Measurements from ENCODE around the gene SMAD5.

The SMAD5 gene

GRCh38 chr5:136094913-136095641, 37.6 kb upstream of the SMAD5 start:
- Histone ChIP-seq H4K8ac (ENCODE audit: low read length) (no peak overlapping the region), H3K4me1 (ENCODE audit: control insufficient read depth, insufficient read depth, low read depth, low read length) (no peaks in the 10 kb centered on the region), H3K36me3 (ENCODE audit: control insufficient read depth in 1 of 2, insufficient read depth in 2 of 2, low read depth in 1 of 2, low read length in 2 of 2) (no peaks in the 10 kb centered on the region), H3K9me3 (ENCODE audit: control insufficient read depth, low read length) (no peaks in the 10 kb centered on the region), H3K23ac (ENCODE audit: low read length in 2 of 2) (no peak overlapping the region), H2BK5ac (ENCODE audit: low read depth, low read length, poor library complexity, severe bottlenecking) (no peak overlapping the region), H2AK5ac (ENCODE audit: low read length, severe bottlenecking) (no peak overlapping the region), H3K27me3 (ENCODE audit: control insufficient read depth in 1 of 2, insufficient read depth in 1 of 2, low read length in 2 of 2) (peaks cover 13 to 29% of the 10 kb centered on the region in 2 experiments), H3K18ac (ENCODE audit: low read depth in 1 of 2, low read length in 2 of 2) (no peak overlapping the region), H4K91ac (ENCODE audit: low read length) (no peak overlapping the region), H3K14ac (ENCODE audit: low read length in 2 of 2) (no peak overlapping the region), H3K4me2 (ENCODE audit: low read length, poor library complexity, severe bottlenecking) (no peak overlapping the region), H2BK120ac (ENCODE audit: low read depth, low read length) (no peak overlapping the region), H2BK15ac (ENCODE audit: low read depth, poor library complexity, severe bottlenecking) (no peak overlapping the region), H2BK12ac (ENCODE audit: low read length in 2 of 2) (no peak overlapping the region), H2AFZ (ENCODE audit: low read depth, low read length) (no peak overlapping the region), H3K4ac (ENCODE audit: low read depth in 1 of 2, low read length in 2 of 2) (no peak overlapping the region), H3K27ac (ENCODE audit: low read length, poor library complexity, severe bottlenecking) (no peak overlapping the region), H3K4me3 (ENCODE audit: insufficient read depth in 1 of 2, low read depth in 1 of 2, low read length in 2 of 2) (no peak overlapping the region), H3K79me1 (replicated peaks; ENCODE audit: low read length, poor library complexity, severe bottlenecking) (no peaks in the 10 kb centered on the region), H3K9ac (ENCODE audit: low read length) (no peak overlapping the region)
- WGBS: 89% methylated on average over 8 of the region's 8 CpGs
- DNase-seq: no peak

DNA sequence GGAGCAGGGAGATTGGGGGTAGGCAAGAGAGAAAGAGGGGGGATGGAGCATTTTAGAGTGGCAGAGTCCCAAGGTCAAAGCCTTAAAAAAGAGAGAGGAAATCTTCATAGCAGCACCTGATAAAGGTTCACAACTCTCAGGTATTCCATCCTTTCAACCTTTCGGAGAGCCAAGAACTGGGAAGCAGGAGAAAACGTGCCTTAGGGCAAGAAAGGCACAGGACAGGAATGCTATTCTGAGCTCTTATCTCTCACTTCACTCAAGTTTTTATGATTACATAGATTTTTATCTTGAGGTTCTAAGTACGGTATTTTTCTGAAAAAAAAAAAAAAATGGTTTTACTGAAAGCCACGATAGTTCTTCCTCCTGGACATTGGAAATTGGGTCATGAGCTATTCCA, 34.5 kb upstream of the SMAD5 start:
- Histone ChIP-seq H3K4ac (ENCODE audit: low read depth in 1 of 2, low read length in 2 of 2) (no peak overlapping the region), H2BK5ac (ENCODE audit: low read depth, low read length, poor library complexity, severe bottlenecking) (no peak overlapping the region), H3K14ac (ENCODE audit: low read length in 2 of 2) (no peak overlapping the region), H3K9ac (ENCODE audit: low read length) (no peak overlapping the region), H3K36me3 (ENCODE audit: control insufficient read depth in 1 of 2, insufficient read depth in 2 of 2, low read depth in 1 of 2, low read length in 2 of 2) (no peaks in the 10 kb centered on the region), H3K4me2 (ENCODE audit: low read length, poor library complexity, severe bottlenecking) (no peak overlapping the region), H4K8ac (ENCODE audit: low read length) (no peak overlapping the region), H3K4me3 (ENCODE audit: insufficient read depth in 1 of 2, low read depth in 1 of 2, low read length in 2 of 2) (no peak overlapping the region), H2BK12ac (ENCODE audit: low read length in 2 of 2) (no peak overlapping the region), H3K9me3 (ENCODE audit: control insufficient read depth, low read length) (no peaks in the 10 kb centered on the region), H2BK15ac (ENCODE audit: low read depth, poor library complexity, severe bottlenecking) (no peak overlapping the region), H4K91ac (ENCODE audit: low read length) (no peak overlapping the region), H3K23ac (ENCODE audit: low read length in 2 of 2) (no peak overlapping the region), H3K4me1 (ENCODE audit: control insufficient read depth, insufficient read depth, low read depth, low read length) (no peaks in the 10 kb centered on the region), H3K27ac (ENCODE audit: low read length, poor library complexity, severe bottlenecking) (no peak overlapping the region), H2AFZ (ENCODE audit: low read depth, low read length) (no peak overlapping the region), H3K27me3 (ENCODE audit: control insufficient read depth in 1 of 2, insufficient read depth in 1 of 2, low read length in 2 of 2) (peaks cover 18 to 29% of the 10 kb centered on the region in 2 experiments), H3K18ac (ENCODE audit: low read depth in 1 of 2, low read length in 2 of 2) (no peak overlapping the region), H2AK5ac (ENCODE audit: low read length, severe bottlenecking) (no peak overlapping the region), H2BK120ac (ENCODE audit: low read depth, low read length) (no peak overlapping the region), H3K79me1 (replicated peaks; ENCODE audit: low read length, poor library complexity, severe bottlenecking) (no peaks in the 10 kb centered on the region)
- WGBS: 56% methylated on average over 2 of the region's 4 CpGs
- no peak for DNase-seq

DNA sequence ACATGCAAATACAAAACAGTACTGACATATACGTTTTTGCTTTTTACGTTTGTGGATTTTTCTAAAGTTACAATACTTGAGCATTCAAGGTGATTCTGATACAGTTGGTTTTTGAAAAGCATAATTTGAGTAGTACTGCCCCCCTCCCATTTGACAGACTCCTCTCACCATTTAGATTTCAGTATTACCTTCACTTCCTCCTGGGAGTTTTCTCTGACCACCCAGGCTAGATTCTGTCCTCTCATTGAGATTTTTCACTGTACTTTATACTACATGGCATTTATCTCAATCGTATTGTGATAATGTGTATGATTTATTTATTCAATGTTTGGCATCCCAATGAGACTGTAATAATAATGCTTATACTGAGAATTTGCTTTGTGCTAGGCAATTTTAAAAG, 32.8 kb upstream of the SMAD5 start:
- H3K4me1 ChIP-seq (ENCODE audit: control insufficient read depth, insufficient read depth, low read depth, low read length): peaks cover 2% of the 10 kb centered on the region
- no CpG with 5 or more reads among the region's 3 CpGs for WGBS

DNA sequence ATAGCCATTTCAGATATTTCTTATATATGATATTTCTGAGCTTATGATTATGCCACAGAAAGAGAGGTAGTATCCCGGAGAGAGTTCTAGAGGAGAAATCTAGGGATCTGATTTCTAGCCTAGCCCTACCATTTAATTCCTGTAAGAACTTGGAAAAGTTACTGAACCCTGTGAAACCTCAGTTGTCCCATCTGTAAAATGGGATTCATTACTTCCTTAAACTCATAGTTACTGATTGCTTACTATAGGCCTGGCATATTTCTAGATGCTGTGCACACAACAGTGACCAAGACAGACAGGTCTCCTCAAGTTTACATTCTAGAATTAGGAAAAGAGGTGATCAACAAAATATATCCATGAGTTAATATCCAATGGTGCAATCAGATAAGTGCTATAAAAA, 30.8 kb upstream of the SMAD5 start:
- Histone ChIP-seq H3K9ac (ENCODE audit: low read length) (no peak overlapping the region), H2AK5ac (ENCODE audit: low read length, severe bottlenecking) (no peak overlapping the region), H3K36me3 (ENCODE audit: control insufficient read depth in 1 of 2, insufficient read depth in 2 of 2, low read depth in 1 of 2, low read length in 2 of 2) (no peaks in the 10 kb centered on the region), H3K14ac (ENCODE audit: low read length in 2 of 2) (no peak overlapping the region), H3K4me3 (ENCODE audit: insufficient read depth in 1 of 2, low read depth in 1 of 2, low read length in 2 of 2) (no peak overlapping the region), H3K4me2 (ENCODE audit: low read length, poor library complexity, severe bottlenecking) (no peak overlapping the region), H3K79me1 (replicated peaks; ENCODE audit: low read length, poor library complexity, severe bottlenecking) (no peaks in the 10 kb centered on the region), H2BK120ac (ENCODE audit: low read depth, low read length) (no peak overlapping the region), H2BK5ac (ENCODE audit: low read depth, low read length, poor library complexity, severe bottlenecking) (no peak overlapping the region), H3K23ac (ENCODE audit: low read length in 2 of 2) (no peak overlapping the region), H3K18ac (ENCODE audit: low read depth in 1 of 2, low read length in 2 of 2) (no peak overlapping the region), H2BK15ac (ENCODE audit: low read depth, poor library complexity, severe bottlenecking) (no peak overlapping the region), H3K27me3 (ENCODE audit: control insufficient read depth in 1 of 2, insufficient read depth in 1 of 2, low read length in 2 of 2) (peaks cover 13 to 14% of the 10 kb centered on the region in 2 experiments), H3K4ac (ENCODE audit: low read depth in 1 of 2, low read length in 2 of 2) (no peak overlapping the region), H3K27ac (ENCODE audit: low read length, poor library complexity, severe bottlenecking) (no peak overlapping the region), H4K8ac (ENCODE audit: low read length) (no peak overlapping the region), H3K9me3 (ENCODE audit: control insufficient read depth, low read length) (no peaks in the 10 kb centered on the region), H2BK12ac (ENCODE audit: low read length in 2 of 2) (no peak overlapping the region), H2AFZ (ENCODE audit: low read depth, low read length) (no peak overlapping the region), H3K4me1 (ENCODE audit: control insufficient read depth, insufficient read depth, low read depth, low read length) (peaks cover 2% of the 10 kb centered on the region), H4K91ac (ENCODE audit: low read length) (no peak overlapping the region)
- no CpG with 5 or more reads among the region's 1 CpG for WGBS
- no peak for DNase-seq

More for the DNA sequence above, 32.8 kb upstream of the SMAD5 start:
- no peak overlapping the region for H3K14ac ChIP-seq (ENCODE audit: low read length in 2 of 2)
- no peaks in the 10 kb centered on the region for H3K79me1 ChIP-seq (replicated peaks; ENCODE audit: low read length, poor library complexity, severe bottlenecking)
- peaks cover 14 to 22% of the 10 kb centered on the region in 2 experiments for H3K27me3 ChIP-seq (ENCODE audit: control insufficient read depth in 1 of 2, insufficient read depth in 1 of 2, low read length in 2 of 2)
- no peak overlapping the region for H2BK5ac ChIP-seq (ENCODE audit: low read depth, low read length, poor library complexity, severe bottlenecking)
- no peak overlapping the region for H3K27ac ChIP-seq (ENCODE audit: low read length, poor library complexity, severe bottlenecking)
- H3K23ac ChIP-seq (ENCODE audit: low read length in 2 of 2): no peak overlapping the region
- no peak overlapping the region for H3K4me2 ChIP-seq (ENCODE audit: low read length, poor library complexity, severe bottlenecking)
- no peak for DNase-seq
- H4K91ac ChIP-seq (ENCODE audit: low read length): no peak overlapping the region
- no peak overlapping the region for H3K4ac ChIP-seq (ENCODE audit: low read depth in 1 of 2, low read length in 2 of 2)
- no peak overlapping the region for H3K9ac ChIP-seq (ENCODE audit: low read length)
- H2BK15ac ChIP-seq (ENCODE audit: low read depth, poor library complexity, severe bottlenecking): no peak overlapping the region
- no peak overlapping the region for H4K8ac ChIP-seq (ENCODE audit: low read length)
- no peak overlapping the region for H2AK5ac ChIP-seq (ENCODE audit: low read length, severe bottlenecking)
- no peak overlapping the region for H2AFZ ChIP-seq (ENCODE audit: low read depth, low read length)
- no peaks in the 10 kb centered on the region for H3K9me3 ChIP-seq (ENCODE audit: control insufficient read depth, low read length)
- no peak overlapping the region for H2BK12ac ChIP-seq (ENCODE audit: low read length in 2 of 2)
- no peaks in the 10 kb centered on the region for H3K36me3 ChIP-seq (ENCODE audit: control insufficient read depth in 1 of 2, insufficient read depth in 2 of 2, low read depth in 1 of 2, low read length in 2 of 2)
- no peak overlapping the region for H3K18ac ChIP-seq (ENCODE audit: low read depth in 1 of 2, low read length in 2 of 2)
- no peak overlapping the region for H2BK120ac ChIP-seq (ENCODE audit: low read depth, low read length)
- no peak overlapping the region for H3K4me3 ChIP-seq (ENCODE audit: insufficient read depth in 1 of 2, low read depth in 1 of 2, low read length in 2 of 2)

Measured in mesenchymal stem cell (in vitro differentiated cells and primary cell).